Caco-2 (cell line): Measurements from ENCODE around the gene UTP11. TPM values are rescaled to one million over a fixed set of nuclear protein-coding genes. Genes with fewer than 3 reads are reported as not detected.

ENCODE experiments used
- BruUV-seq: library from RNA; stranded (reverse); fragments of 400-500 nt; replicated peaks from 2 replicates; lab custom pipeline; 2021; lab: Mats Ljungman, UMichigan
- CTCF ChIA-PET: fragments of 300-600 bp; sonication (Branson Sonifier 250); formaldehyde crosslinking; loops from one replicate; lab custom pipeline; 2022; ENCODE audit warnings: antibody characterized with exemption; lab: Charles Lee
- POLR2A ChIA-PET: fragments of 300-600 bp; sonication (Branson Sonifier 250); formaldehyde crosslinking; loops from one replicate; lab custom pipeline; 2022; ENCODE audit warnings: antibody characterized with exemption; lab: Charles Lee
- DNase-seq, 2 experiments: peaks; one replicate each; pipeline versions ENCODE4 v3.0.0 to v3.0.0-alpha.2; 2020 to 2022
- H3K27me3 ChIP-seq: replicated peaks from 2 replicates; pipeline ENCODE4 v1.6.0; 2011; ENCODE audit warnings: low read length; ENCODE audit not compliant: control insufficient read depth, insufficient read depth
- H3K36me3 ChIP-seq: 2 replicates; pipeline ENCODE4 v1.5.1; 2011; ENCODE audit warnings: low read length; ENCODE audit not compliant: control insufficient read depth, insufficient read depth
- H3K4me1 ChIP-seq: fragments of 250-450 bp; sonication (Bioruptor Pico); 2 replicates; pipeline ENCODE4 v1.5.1; 2020; ENCODE audit warnings: mild to moderate bottlenecking
- H3K4me3 ChIP-seq: 2 replicates; pipeline ENCODE4 v1.5.1; 2011; ENCODE audit warnings: low read depth, mild to moderate bottlenecking, control low read depth, low read length
- H3K9me3 ChIP-seq: fragments of 250-450 bp; sonication (Bioruptor Pico); 2 replicates; pipeline ENCODE4 v1.5.1; 2020; ENCODE audit warnings: mild to moderate bottlenecking, moderate library complexity
- H3K27ac Mint-ChIP-seq: one replicate; pipeline ENCODE4 v1.8.0; 2022; ENCODE audit warnings: mixed read lengths; ENCODE audit not compliant: unreplicated experiment
- H3K27me3 Mint-ChIP-seq: one replicate; pipeline ENCODE4 v1.8.0; 2022; ENCODE audit warnings: mixed read lengths; ENCODE audit not compliant: insufficient read depth, unreplicated experiment
- H3K36me3 Mint-ChIP-seq: one replicate; pipeline ENCODE4 v1.8.0; 2022; ENCODE audit warnings: mild to moderate bottlenecking, mixed read lengths; ENCODE audit not compliant: insufficient read depth, unreplicated experiment
- H3K4me1 Mint-ChIP-seq: one replicate; pipeline ENCODE4 v1.8.0; 2022; ENCODE audit warnings: low read depth, mixed read lengths; ENCODE audit not compliant: unreplicated experiment
- H3K4me3 Mint-ChIP-seq: one replicate; pipeline ENCODE4 v1.8.0; 2022; ENCODE audit warnings: mild to moderate bottlenecking, moderate library complexity, mixed read lengths; ENCODE audit not compliant: unreplicated experiment
- H3K9me3 Mint-ChIP-seq: one replicate; pipeline ENCODE4 v1.8.0; 2022; ENCODE audit warnings: mixed read lengths; ENCODE audit not compliant: unreplicated experiment
- CTCF ChIP-seq, 2 experiments: fragments of 200-600 bp in 1 of 2; IDR thresholded peaks; 1 replicate in 1 of 2; 2 replicates in 1 of 2; pipeline versions ENCODE4 v1.5.1 to v1.8.0; 2011 to 2022; ENCODE audit warnings: antibody characterized with exemption in 1 of 2, control low read depth in 1 of 2, inconsistent platforms in 1 of 2, low read depth in 1 of 2, low read length in 1 of 2, mild to moderate bottlenecking in 1 of 2, moderate library complexity in 1 of 2; ENCODE audit not compliant: insufficient read depth in 1 of 2, severe bottlenecking in 1 of 2, unreplicated experiment in 1 of 2
- intact Hi-C: fragments of 100-400 bp; cut with micrococcal nuclease; formaldehyde crosslinking; loops from one replicate; pipeline ENCODE4 v1.10.0; 2022; ENCODE audit not compliant: unreplicated experiment
- total RNA-seq: library from RNA; stranded (reverse); gene quantifications from 2 replicates; pipeline ENCODE4 v1.2.3, GENCODE V29; 2022

The UTP11 gene
- total RNA-seq, 1 experiment from 2014 or later = 29.1 TPM

- H3K4me3 Mint-ChIP-seq = no peak overlapping the region
Observed at GRCh38 chr1:37983546-37983945, 29.0 kb upstream of the UTP11 start.

GRCh38 chr1:37987679-37988078 is 24.9 kb upstream of the UTP11 start:
- ChIA-PET POLR2A (interaction anchor here (0.7 kb wide), 1 partner anchor 24 kb away, joined by 9 read pairs; no protein-coding TSS in a partner anchor), CTCF (no interaction called here)
- H3K27me3 Mint-ChIP-seq = no peaks in the 10 kb centered on the region
- H3K4me3 Mint-ChIP-seq = peak overlapping the region; percentile 53
- BruUV-seq = no TSS peak
- peak overlapping the region; percentile 57 for H3K27ac Mint-ChIP-seq
- peak in 1 of 2 experiments; percentile 45 for DNase-seq
- no peak for TF ChIP-seq CTCF (IDR thresholded peaks at IDR 0.05; ENCODE audit: insufficient read depth in 1 of 2, low read depth in 1 of 2, low read length in 1 of 2, severe bottlenecking in 1 of 2, unreplicated experiment in 1 of 2)
- no peak overlapping the region for H3K4me3 ChIP-seq
- intact Hi-C loops = loop anchor here (5.0 kb wide), 1 partner anchor 110 kb away; no protein-coding TSS in a partner anchor
- no peaks in the 10 kb centered on the region for H3K9me3 Mint-ChIP-seq
- peaks cover 58% of the 10 kb centered on the region for H3K36me3 Mint-ChIP-seq
- H3K36me3 ChIP-seq = peaks cover 1% of the 10 kb centered on the region; the same call in 1 of the 2 replicates
- peaks cover 9% of the 10 kb centered on the region; the same call in 1 of the 2 replicates for H3K4me1 ChIP-seq
- no peaks in the 10 kb centered on the region for H3K27me3 ChIP-seq
- peaks cover 5% of the 10 kb centered on the region for H3K4me1 Mint-ChIP-seq
- H3K9me3 ChIP-seq = no peaks in the 10 kb centered on the region

More at GRCh38 chr1:37983546-37983945, 29.0 kb upstream of the UTP11 start:
- Mint-ChIP-seq H3K27me3 (no peaks in the 10 kb centered on the region), H3K27ac (no peak overlapping the region), H3K4me1 (peaks cover 5% of the 10 kb centered on the region), H3K36me3 (peaks cover 89% of the 10 kb centered on the region), H3K9me3 (no peaks in the 10 kb centered on the region)
- Histone ChIP-seq H3K4me1 (peaks cover 8% of the 10 kb centered on the region; the same call in 1 of the 2 replicates), H3K27me3 (no peaks in the 10 kb centered on the region), H3K9me3 (no peaks in the 10 kb centered on the region), H3K36me3 (peaks cover 1% of the 10 kb centered on the region; the same call in 1 of the 2 replicates), H3K4me3 (no peak overlapping the region)
- DNase-seq = no peak
- intact Hi-C loops = no loop called here
- no TSS peak for BruUV-seq
- POLR2A ChIA-PET = interaction anchor here (0.6 kb wide), 1 partner anchor 33 kb away, joined by 3 read pairs; no protein-coding TSS in a partner anchor
- CTCF ChIA-PET = no interaction called here
- TF ChIP-seq CTCF (IDR thresholded peaks at IDR 0.05; ENCODE audit: insufficient read depth in 1 of 2, low read depth in 1 of 2, low read length in 1 of 2, severe bottlenecking in 1 of 2, unreplicated experiment in 1 of 2) = no peak

- Mint-ChIP-seq H3K4me3 (peak overlapping the region; percentile 90), H3K36me3 (peaks cover 45% of the 10 kb centered on the region), H3K27me3 (no peaks in the 10 kb centered on the region), H3K9me3 (no peaks in the 10 kb centered on the region), H3K27ac (peak overlapping the region; percentile 94), H3K4me1 (peaks cover 5% of the 10 kb centered on the region)
- intact Hi-C loops = loop anchor here (5.0 kb wide), 1 partner anchor 112 kb away; no protein-coding TSS in a partner anchor
- BruUV-seq = TSS peak; percentile 45
- Histone ChIP-seq H3K27me3 (no peaks in the 10 kb centered on the region), H3K4me1 (peaks cover 9% of the 10 kb centered on the region; the same call in 1 of the 2 replicates), H3K9me3 (no peaks in the 10 kb centered on the region), H3K36me3 (peaks cover 1% of the 10 kb centered on the region; the same call in 1 of the 2 replicates), H3K4me3 (peak overlapping the region; percentile 63)
- CTCF ChIA-PET = interaction anchor here (0.6 to 1.1 kb wide), 2 partner anchors 23 to 177 kb away, joined by 3 read pairs; no protein-coding TSS in a partner anchor
- DNase-seq = peak in 1 of 2 experiments; percentile 26
- POLR2A ChIA-PET = interaction anchor here (1.7 kb wide), 1 partner anchor 23 kb away, joined by 4 read pairs; the partner anchor contains the start of gene UTP11
- TF ChIP-seq CTCF (IDR thresholded peaks at IDR 0.05; ENCODE audit: insufficient read depth in 1 of 2, low read depth in 1 of 2, low read length in 1 of 2, severe bottlenecking in 1 of 2, unreplicated experiment in 1 of 2) = no peak
Observed at GRCh38 chr1:37989361-37989930, 23.1 kb upstream of the UTP11 start.
